T-helper 1 cell treated with Interleukin-12 subunit alpha and Interleukin-12 subunit beta and Interleukin-4 antibody, amounts not matched to agents 30 μg/mL and 1 μg/mL, for 36 hours (primary cell): ENCODE results near the gene TNFRSF18.

ENCODE experiments used
- H3K27ac Mint-ChIP-seq: one replicate; pipeline ENCODE4 v1.8.0; 2021; ENCODE audit warnings: mild to moderate bottlenecking, mixed read lengths
- H3K27me3 Mint-ChIP-seq: one replicate; pipeline ENCODE4 v1.8.0; 2021; ENCODE audit warnings: low read depth, mixed read lengths
- H3K36me3 Mint-ChIP-seq: one replicate; pipeline ENCODE4 v1.8.0; 2021; ENCODE audit warnings: low read depth, mixed read lengths
- H3K4me1 Mint-ChIP-seq: one replicate; pipeline ENCODE4 v1.8.0; 2021; ENCODE audit warnings: low read depth, mixed read lengths
- H3K4me3 Mint-ChIP-seq: one replicate; pipeline ENCODE4 v1.8.0; 2021; ENCODE audit warnings: mild to moderate bottlenecking, moderate library complexity, mixed read lengths
- H3K9me3 Mint-ChIP-seq: one replicate; pipeline ENCODE4 v1.8.0; 2021; ENCODE audit warnings: mixed read lengths

The TNFRSF18 gene

GRCh38 chr1:1160281-1160930 is 46.0 kb downstream of the TNFRSF18 start:
- Mint-ChIP-seq H3K9me3 (peaks cover under 1% of the 10 kb centered on the region), H3K36me3 (no peaks in the 10 kb centered on the region), H3K27ac (no peak overlapping the region), H3K4me3 (no peak overlapping the region), H3K4me1 (peaks cover 2% of the 10 kb centered on the region), H3K27me3 (no peaks in the 10 kb centered on the region)

DNA sequence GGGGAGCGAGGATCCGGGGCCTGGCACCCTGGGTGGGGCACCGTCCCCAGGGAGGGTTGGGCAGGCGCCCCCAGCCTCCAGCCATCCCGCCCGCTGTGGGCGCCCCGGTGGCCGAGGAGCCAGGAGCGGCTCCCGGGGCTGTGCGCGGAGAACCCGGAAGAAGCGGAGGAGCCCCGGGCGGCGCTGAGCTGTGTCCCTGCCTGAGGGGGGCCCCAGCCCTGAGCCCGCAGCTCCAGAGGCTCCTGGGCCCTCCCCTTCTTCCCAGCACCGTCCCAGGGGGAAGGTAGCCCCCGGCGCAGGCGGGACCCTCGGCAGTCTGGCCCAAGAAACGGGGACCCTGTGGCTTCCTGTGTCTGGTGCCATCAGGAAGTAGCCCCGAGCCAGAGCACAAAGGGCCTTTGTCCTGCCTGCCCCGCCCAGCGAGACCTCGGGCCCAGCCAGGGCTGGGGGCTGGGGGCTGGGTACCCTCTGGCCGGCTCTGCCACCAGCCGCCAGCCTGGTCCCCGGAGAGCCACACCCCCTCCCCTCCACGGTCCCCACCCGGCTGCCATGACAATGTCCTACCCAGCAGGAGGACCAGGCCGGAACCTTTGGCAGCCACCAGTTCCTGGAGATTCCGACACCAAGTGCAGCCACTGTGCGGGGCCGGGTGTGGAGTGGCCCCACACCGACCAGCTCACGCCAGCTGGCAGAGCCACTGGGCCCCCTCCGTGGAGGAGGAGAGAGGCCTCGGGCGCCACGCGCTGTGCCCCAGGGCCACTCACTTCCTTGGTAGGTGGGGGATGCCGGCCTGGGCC is 48.3 kb downstream of the TNFRSF18 start:
- Mint-ChIP-seq H3K9me3 (peaks cover 16% of the 10 kb centered on the region), H3K4me1 (peaks cover 6% of the 10 kb centered on the region), H3K36me3 (peaks cover 6% of the 10 kb centered on the region), H3K27ac (no peak overlapping the region), H3K4me3 (no peak overlapping the region), H3K27me3 (no peaks in the 10 kb centered on the region)

- H3K36me3 Mint-ChIP-seq, result peaks cover 11% of the 10 kb centered on the region
- H3K27ac Mint-ChIP-seq, result peak overlapping the region; percentile 76
- H3K27me3 Mint-ChIP-seq, result no peaks in the 10 kb centered on the region
- H3K9me3 Mint-ChIP-seq, result peaks cover 22% of the 10 kb centered on the region
- peak overlapping the region; percentile 42 for H3K4me3 Mint-ChIP-seq
- peaks cover 6% of the 10 kb centered on the region for H3K4me1 Mint-ChIP-seq
These were observed 48.9 kb downstream of the TNFRSF18 start for GRCh38 chr1:1157426-1157913.

- peaks cover 26% of the 10 kb centered on the region for H3K9me3 Mint-ChIP-seq
- peaks cover 13% of the 10 kb centered on the region for H3K36me3 Mint-ChIP-seq
- peak overlapping the region; percentile 52 for H3K27ac Mint-ChIP-seq
- H3K4me3 Mint-ChIP-seq, result peak overlapping the region; percentile 53
- H3K27me3 Mint-ChIP-seq, result no peaks in the 10 kb centered on the region
- H3K4me1 Mint-ChIP-seq, result peaks cover 6% of the 10 kb centered on the region
These were observed 49.4 kb downstream of the TNFRSF18 start for GRCh38 chr1:1157033-1157365.

DNA sequence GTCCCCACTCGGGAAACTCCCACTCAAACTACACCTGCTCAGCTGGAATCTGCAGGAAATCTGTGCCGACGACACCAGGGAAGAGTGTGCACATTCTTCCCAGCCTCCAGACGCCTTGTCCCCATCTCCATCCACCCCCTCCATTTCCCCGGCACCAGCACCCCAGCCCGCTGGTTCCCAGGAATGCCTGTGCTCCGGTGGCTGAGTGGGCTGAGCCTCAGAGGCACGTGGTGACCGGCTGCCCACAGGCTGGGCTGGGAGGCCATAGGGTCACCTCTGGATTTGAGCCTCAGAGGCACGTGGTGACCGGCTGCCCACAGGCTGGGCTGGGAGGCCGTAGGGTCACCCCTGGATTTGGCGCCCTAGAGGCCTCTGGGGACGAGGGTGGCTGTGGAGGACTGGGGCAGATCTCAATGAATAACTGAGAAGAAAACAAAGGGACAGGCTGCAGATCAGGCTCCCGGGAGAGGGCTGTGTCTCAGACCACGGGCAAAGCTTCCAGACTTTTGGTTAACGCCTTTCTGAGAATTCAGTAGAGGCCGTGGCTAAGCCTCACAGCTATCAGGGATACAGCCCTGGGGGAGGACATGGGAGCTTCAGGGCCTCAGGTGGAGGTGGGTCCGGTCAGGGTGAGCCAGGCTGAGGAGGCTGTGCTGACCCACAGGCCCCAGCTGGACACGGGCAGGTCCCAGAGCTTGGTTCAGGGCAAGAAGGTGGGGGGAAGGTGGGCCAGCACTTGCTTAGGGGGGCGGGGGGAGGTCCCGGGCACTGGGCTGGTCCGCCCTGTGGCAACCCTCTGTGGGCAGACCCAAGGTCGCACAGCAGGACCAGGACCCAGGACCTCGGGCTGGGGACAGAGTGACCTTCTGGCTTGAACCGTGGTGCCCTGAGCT is 50.0 kb downstream of the TNFRSF18 start:
- peaks cover 26% of the 10 kb centered on the region for H3K9me3 Mint-ChIP-seq
- H3K4me3 Mint-ChIP-seq, result peak overlapping the region; percentile 53
- peaks cover 6% of the 10 kb centered on the region for H3K4me1 Mint-ChIP-seq
- no peaks in the 10 kb centered on the region for H3K27me3 Mint-ChIP-seq
- H3K27ac Mint-ChIP-seq, result peak overlapping the region; percentile 80
- H3K36me3 Mint-ChIP-seq, result peaks cover 13% of the 10 kb centered on the region

- H3K4me3 Mint-ChIP-seq, result no peak overlapping the region
- peaks cover 6% of the 10 kb centered on the region for H3K4me1 Mint-ChIP-seq
- no peaks in the 10 kb centered on the region for H3K27me3 Mint-ChIP-seq
- peaks cover 26% of the 10 kb centered on the region for H3K9me3 Mint-ChIP-seq
- H3K36me3 Mint-ChIP-seq, result peaks cover 13% of the 10 kb centered on the region
- peak overlapping the region; percentile 52 for H3K27ac Mint-ChIP-seq
These were observed 51.1 kb downstream of the TNFRSF18 start for GRCh38 chr1:1155258-1155657.

DNA sequence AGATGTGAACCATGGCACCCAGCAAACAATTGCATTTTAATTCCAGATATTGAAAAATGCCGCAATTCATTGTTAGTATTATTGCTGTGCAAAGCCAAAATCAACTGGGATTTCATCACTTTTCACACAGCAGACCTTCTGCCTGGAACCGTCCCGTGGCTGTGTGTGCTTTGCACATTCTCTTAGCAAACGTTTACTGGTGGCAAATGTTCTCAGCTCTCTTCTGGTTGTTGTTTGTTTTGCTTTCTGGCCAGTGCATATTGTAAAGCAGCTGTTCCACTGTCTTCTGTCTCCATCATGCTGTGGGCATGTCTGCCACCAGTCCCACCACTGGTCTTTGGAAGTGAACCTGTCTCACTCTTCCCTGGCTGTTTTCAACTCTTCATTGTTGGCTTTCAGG is 52.5 kb downstream of the TNFRSF18 start:
- Mint-ChIP-seq H3K36me3 (peaks cover 13% of the 10 kb centered on the region), H3K4me1 (peaks cover 6% of the 10 kb centered on the region), H3K4me3 (no peak overlapping the region), H3K27ac (no peak overlapping the region), H3K9me3 (peaks cover 26% of the 10 kb centered on the region), H3K27me3 (no peaks in the 10 kb centered on the region)
